ENCODE data around the gene SLC25A25.

DNA sequence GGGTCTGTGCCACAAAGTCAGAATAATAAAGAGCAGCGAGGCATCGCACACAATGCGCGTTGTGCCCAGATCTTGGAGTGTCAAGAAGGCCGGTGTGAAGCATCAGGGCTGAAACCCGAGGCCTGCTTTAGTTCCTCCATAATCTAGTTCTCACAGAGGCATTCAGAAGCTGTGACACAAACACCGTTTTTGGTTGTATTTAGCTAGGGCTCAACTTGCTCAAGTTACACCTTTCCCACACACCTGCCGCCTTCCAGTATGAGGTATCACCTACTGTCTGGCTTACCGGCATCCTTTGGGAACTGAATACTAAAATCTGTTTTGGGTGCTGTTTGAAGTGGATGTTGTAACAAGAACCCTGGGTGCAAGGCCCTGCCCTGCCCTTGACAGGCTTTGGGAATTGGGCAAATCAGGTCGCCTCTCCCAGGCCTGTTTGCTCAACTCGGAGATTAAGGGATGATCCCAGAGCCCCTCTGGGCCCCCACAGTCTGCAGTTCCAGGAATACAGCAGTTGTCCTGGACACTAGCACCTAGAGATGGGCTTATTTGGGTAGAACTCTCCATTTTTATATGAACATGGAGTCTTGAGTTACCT is 27.0 kb downstream of the SLC25A25 start:
- TF ChIP-seq POLR2A (IDR thresholded peaks at IDR 0.05; ENCODE audit: low read depth, low read length) (no peak), EZH2 (IDR thresholded peaks at IDR 0.05; ENCODE audit: borderline replicate concordance, low read depth, low read length, severe bottlenecking) (no peak), CTCF (IDR thresholded peaks at IDR 0.05; ENCODE audit: extremely low read depth in 1 of 2, insufficient read depth in 1 of 2, low read depth in 1 of 2, low read length in 2 of 2) (no peak), POLR2AphosphoS5 (IDR thresholded peaks at IDR 0.05; ENCODE audit: insufficient read depth, low read depth, low read length) (no peak)
- TF ChIP-seq, protein P1, sequence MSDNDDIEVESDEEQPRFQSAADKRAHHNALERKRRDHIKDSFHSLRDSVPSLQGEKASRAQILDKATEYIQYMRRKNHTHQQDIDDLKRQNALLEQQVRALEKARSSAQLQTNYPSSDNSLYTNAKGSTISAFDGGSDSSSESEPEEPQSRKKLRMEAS (IDR thresholded peaks at IDR 0.05; ENCODE audit: insufficient read depth, insufficient read length) = no peak

Data from endothelial cell of umbilical vein (primary cell).